Vagina (tissue), 2 donors: ENCODE measurements around the gene ETV5. TPM values are rescaled to one million over a fixed set of nuclear protein-coding genes. Genes with fewer than 3 reads are reported as not detected.

Experiments used
- DNase-seq, 2 donors: peaks; one replicate each; pipeline ENCODE4 v3.0.0-alpha.2; 2017; ENCODE audit errors: extremely low spot score in 2 of 2
- H3K27ac ChIP-seq: fragments of 200-600 bp; sonication (generic); one replicate; pipeline ENCODE4 v1.5.1; 2019
- H3K27me3 ChIP-seq: fragments of 200-600 bp; sonication (generic); one replicate; pipeline ENCODE4 v1.5.1; 2019
- H3K36me3 ChIP-seq, 2 donors: fragments of 200-600 bp; sonication (generic); one replicate each; pipeline ENCODE4 v1.5.1; 2017 to 2019
- H3K4me1 ChIP-seq: fragments of 200-600 bp; sonication (generic); one replicate; pipeline ENCODE4 v1.5.1; 2019
- H3K4me3 ChIP-seq, 2 donors: fragments of 200-600 bp; sonication (generic); 1 replicate in 1 of 2; 2 replicates in 1 of 2; pipeline ENCODE4 v1.5.1; 2016 to 2019
- H3K9me3 ChIP-seq: fragments of 200-600 bp; sonication (generic); one replicate; pipeline ENCODE4 v1.5.1; 2019
- POLR2A ChIP-seq, 2 donors: fragments of 450-650 bp; IDR thresholded peaks; one replicate each; pipeline ENCODE4 v1.6.1; 2017; ENCODE audit warnings: antibody characterized with exemption in 2 of 2, mild to moderate bottlenecking in 2 of 2, moderate library complexity in 2 of 2
- POLR2AphosphoS5 ChIP-seq, 2 donors: sonication (generic); formaldehyde crosslinking; IDR thresholded peaks; one replicate each; pipeline ENCODE4 v1.9.0; 2017; ENCODE audit warnings: antibody characterized with exemption in 2 of 2, mild to moderate bottlenecking in 2 of 2, low read depth in 1 of 2; ENCODE audit not compliant: insufficient read depth in 1 of 2
- intact Hi-C: fragments of 100-400 bp; cut with DNase I; formaldehyde crosslinking; loops from one replicate; pipeline ENCODE4 v1.15.1; 2023
- total RNA-seq: library from RNA; depleted of rRNA; stranded (reverse); fragments of >200 nt; gene quantifications from one replicate; pipeline ENCODE4 v1.2.3, GENCODE V29; 2016
- TF ChIP-seq, protein P1 (sequence below), 3 experiments: fragments of 450-650 bp in 2 of 3; fragments of 200-600 bp in 1 of 3; sonication (generic) in 1 of 3; IDR thresholded peaks; one replicate each; pipeline ENCODE4 v1.5.1; 2017 to 2019; ENCODE audit warnings: antibody characterized with exemption in 3 of 3, mild to moderate bottlenecking in 2 of 3, moderate library complexity in 2 of 3

The ETV5 gene
- total RNA-seq, 1 donor from 2014 or later = 18.4 TPM

DNA sequence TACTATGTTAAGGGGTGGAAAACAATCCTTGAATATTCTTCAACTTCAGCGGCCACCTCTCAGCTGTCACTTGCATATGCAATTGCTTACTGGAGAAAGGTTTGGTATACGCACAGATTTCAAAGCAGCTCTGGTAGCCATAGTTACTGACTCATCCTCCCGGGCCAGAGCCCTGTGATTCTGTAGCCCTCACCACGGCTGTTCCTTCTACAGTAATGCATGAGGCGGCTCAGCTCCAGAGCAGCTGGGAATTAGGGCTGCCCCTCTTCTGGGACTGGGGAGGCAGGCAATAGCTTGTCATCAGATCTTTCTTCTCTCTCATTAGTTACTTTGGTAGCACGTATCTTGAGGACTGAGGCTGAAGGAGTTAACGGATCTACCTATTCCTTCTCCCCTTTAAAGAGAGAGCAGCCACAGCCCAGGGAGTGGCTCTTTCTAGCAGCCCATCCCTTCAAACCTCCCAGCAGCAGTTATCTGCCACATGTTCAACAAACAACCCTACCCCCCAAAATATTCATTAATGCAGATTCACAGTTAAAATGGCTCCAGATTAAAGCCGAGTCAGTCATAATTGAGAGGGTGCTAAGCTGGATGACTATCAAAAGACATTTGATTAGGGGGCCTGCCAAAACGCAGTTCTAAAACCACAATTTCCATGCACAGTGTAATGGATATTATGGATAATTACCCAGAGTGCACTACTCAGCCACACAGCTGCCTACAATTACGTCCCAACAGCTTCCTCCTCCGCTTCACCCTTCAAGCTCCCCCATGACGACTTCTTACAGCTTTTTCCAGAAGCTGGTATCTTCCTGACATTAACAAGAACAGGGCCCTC is 54.7 kb downstream of the ETV5 start:
- Histone ChIP-seq H3K4me3 (no peak overlapping the region), H3K4me1 (no peaks in the 10 kb centered on the region), H3K9me3 (no peaks in the 10 kb centered on the region), H3K36me3 (peaks cover 0 to 3% of the 10 kb centered on the region in 2 donors), H3K27ac (no peak overlapping the region), H3K27me3 (no peaks in the 10 kb centered on the region)
- TF ChIP-seq POLR2A (IDR thresholded peaks at IDR 0.05) = no peak
- intact Hi-C loops = no loop called here
- no peak for DNase-seq

DNA sequence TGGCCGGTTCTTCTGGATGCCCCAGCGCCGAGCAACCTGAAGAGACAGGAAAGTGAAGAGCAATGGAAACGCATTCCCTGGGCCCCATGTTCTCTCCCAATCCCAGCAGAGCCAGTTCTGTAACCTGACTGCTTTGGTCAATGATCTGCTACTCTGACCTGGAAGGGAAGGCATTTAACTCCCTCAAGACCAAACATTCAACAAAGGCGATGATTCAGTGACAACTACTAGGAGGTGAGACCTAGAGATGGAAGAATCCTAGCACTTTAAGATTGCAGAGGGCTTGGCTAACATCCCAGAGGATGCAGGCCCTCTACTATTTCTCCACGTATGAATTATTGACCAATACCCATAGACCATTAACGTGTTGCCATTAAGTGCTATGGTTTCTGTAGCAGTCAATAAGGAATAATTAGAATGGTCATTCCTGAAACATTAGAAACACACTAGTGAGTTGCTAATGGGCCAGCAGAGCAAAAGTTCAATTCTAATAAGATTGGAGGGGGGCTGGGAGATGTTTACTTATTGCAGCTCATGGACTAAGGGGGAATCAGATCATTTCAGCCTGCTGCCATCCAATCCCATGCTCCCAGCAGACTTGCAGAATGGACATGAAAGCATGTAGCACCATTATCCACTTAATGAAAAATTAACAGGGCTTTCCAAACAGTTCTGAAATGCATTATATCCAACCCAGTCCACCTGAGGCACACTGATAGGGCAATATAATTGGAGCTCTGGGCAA is 56.6 kb downstream of the ETV5 start:
- no peak for DNase-seq
- H3K27ac ChIP-seq = no peak overlapping the region
- H3K36me3 ChIP-seq = peaks cover 0 to 3% of the 10 kb centered on the region in 2 donors
- H3K4me1 ChIP-seq = no peaks in the 10 kb centered on the region
- intact Hi-C loops = no loop called here
- no peaks in the 10 kb centered on the region for H3K27me3 ChIP-seq
- TF ChIP-seq POLR2A (IDR thresholded peaks at IDR 0.05) (no peak), POLR2AphosphoS5 (IDR thresholded peaks at IDR 0.05; ENCODE audit: insufficient read depth in 1 of 2, low read depth in 1 of 2) (no peak)
- TF ChIP-seq, protein P1, sequence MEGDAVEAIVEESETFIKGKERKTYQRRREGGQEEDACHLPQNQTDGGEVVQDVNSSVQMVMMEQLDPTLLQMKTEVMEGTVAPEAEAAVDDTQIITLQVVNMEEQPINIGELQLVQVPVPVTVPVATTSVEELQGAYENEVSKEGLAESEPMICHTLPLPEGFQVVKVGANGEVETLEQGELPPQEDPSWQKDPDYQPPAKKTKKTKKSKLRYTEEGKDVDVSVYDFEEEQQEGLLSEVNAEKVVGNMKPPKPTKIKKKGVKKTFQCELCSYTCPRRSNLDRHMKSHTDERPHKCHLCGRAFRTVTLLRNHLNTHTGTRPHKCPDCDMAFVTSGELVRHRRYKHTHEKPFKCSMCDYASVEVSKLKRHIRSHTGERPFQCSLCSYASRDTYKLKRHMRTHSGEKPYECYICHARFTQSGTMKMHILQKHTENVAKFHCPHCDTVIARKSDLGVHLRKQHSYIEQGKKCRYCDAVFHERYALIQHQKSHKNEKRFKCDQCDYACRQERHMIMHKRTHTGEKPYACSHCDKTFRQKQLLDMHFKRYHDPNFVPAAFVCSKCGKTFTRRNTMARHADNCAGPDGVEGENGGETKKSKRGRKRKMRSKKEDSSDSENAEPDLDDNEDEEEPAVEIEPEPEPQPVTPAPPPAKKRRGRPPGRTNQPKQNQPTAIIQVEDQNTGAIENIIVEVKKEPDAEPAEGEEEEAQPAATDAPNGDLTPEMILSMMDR (IDR thresholded peaks at IDR 0.05) = no peak
- no peak overlapping the region for H3K4me3 ChIP-seq
- no peaks in the 10 kb centered on the region for H3K9me3 ChIP-seq

DNA sequence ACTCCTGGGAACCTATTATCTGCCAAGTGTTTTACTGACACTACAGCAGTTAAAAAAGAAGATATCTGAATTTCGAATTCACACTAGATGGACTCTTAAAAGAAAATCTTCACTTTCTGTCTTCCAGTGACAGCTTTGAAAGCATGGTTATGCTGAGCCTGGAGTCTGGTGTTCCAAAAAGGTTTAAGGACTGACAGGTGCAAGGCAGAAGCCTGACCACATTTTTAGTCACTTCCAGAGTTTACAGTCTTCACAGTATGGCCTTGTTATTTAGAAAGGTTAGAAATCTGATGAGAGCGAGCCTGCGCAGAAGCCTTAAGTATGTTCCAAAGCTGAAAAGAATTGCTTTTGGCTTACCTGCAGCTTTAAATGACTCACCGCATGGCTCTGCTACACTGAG is 59.9 kb downstream of the ETV5 start:
- no peak for TF ChIP-seq POLR2AphosphoS5 (IDR thresholded peaks at IDR 0.05; ENCODE audit: insufficient read depth in 1 of 2, low read depth in 1 of 2)
- TF ChIP-seq, protein P1 (IDR thresholded peaks at IDR 0.05) = no peak
- no peak for TF ChIP-seq POLR2A (IDR thresholded peaks at IDR 0.05)
- Histone ChIP-seq H3K9me3 (no peaks in the 10 kb centered on the region), H3K27ac (no peak overlapping the region), H3K4me1 (no peaks in the 10 kb centered on the region), H3K27me3 (no peaks in the 10 kb centered on the region), H3K4me3 (no peak overlapping the region), H3K36me3 (no peaks in the 10 kb centered on the region)
- no peak for DNase-seq
- intact Hi-C loops = no loop called here

DNA sequence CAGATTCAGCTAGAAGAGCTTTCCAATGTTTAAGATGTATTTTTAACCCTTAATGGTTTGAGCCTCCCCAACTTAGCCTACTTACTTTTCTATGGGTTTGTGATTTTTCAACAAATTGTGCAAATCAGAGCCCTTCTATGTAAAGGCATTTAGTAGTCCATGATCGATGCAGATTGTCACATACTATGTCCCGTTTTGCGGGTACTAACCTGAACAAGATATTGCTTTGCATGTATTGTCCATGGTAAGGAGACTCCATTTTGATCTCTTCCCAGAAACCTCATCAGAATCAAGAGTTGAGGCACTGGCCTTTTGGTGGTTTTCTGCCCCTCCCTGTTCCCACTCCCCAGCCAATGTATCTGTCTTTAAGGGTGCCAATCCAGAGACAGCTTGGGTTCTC is 60.8 kb downstream of the ETV5 start:
- TF ChIP-seq POLR2AphosphoS5 (IDR thresholded peaks at IDR 0.05; ENCODE audit: insufficient read depth in 1 of 2, low read depth in 1 of 2) = no peak
- no peak for TF ChIP-seq POLR2A (IDR thresholded peaks at IDR 0.05)
- TF ChIP-seq, protein P1 (IDR thresholded peaks at IDR 0.05) = no peak
- no peak overlapping the region for H3K27ac ChIP-seq
- no peaks in the 10 kb centered on the region for H3K27me3 ChIP-seq
- no peaks in the 10 kb centered on the region for H3K36me3 ChIP-seq
- no peak for DNase-seq
- intact Hi-C loops = no loop called here
- no peak overlapping the region for H3K4me3 ChIP-seq
- H3K9me3 ChIP-seq = no peaks in the 10 kb centered on the region
- H3K4me1 ChIP-seq = no peaks in the 10 kb centered on the region

DNA sequence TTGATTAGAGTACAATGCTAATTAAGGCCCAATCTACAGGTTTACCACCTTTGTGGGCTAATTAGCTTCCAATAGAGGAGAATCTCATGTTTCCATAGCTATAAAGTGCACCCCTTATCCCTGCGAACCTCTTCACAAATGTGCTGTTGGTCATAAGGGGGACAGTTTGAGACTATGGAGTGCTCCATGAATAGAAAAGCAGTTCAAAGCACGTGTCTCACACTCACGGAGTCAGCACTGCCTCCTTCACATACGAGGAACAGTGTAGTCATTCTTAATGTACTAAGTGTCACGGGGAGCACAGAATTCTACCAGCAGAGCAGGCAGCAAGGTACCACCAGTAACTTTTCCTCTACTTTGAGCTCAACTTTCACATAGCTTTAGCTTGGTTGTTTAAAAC is 62.1 kb downstream of the ETV5 start:
- H3K36me3 ChIP-seq = no peaks in the 10 kb centered on the region
- H3K4me1 ChIP-seq = no peaks in the 10 kb centered on the region
- TF ChIP-seq, protein P1 (IDR thresholded peaks at IDR 0.05) = no peak
- TF ChIP-seq POLR2AphosphoS5 (IDR thresholded peaks at IDR 0.05; ENCODE audit: insufficient read depth in 1 of 2, low read depth in 1 of 2) = no peak
- no peak for TF ChIP-seq POLR2A (IDR thresholded peaks at IDR 0.05)
- H3K9me3 ChIP-seq = no peaks in the 10 kb centered on the region
- DNase-seq = no peak
- no peak overlapping the region for H3K27ac ChIP-seq
- H3K27me3 ChIP-seq = no peaks in the 10 kb centered on the region
- H3K4me3 ChIP-seq = no peak overlapping the region
- intact Hi-C loops = no loop called here
